Activated CD4-positive, alpha-beta memory T cell treated with anti-CD3 and anti-CD28 coated beads, Interleukin-2, amount 10 ng/mL, durations not matched to agents 7 days and 5 days (primary cell): Measurements from ENCODE around the gene AFF4. TPM values are rescaled to one million over a fixed set of nuclear protein-coding genes. Genes with fewer than 3 reads are reported as not detected.
"Not testable (repeated sequence)": the region's sequence is repeated elsewhere in the genome, so short reads cannot be mapped to it uniquely, and the experiment has no call there.

Experiments used
- CTCF ChIA-PET: fragments of 350-600 bp; sonication (Branson Sonifier 250); formaldehyde crosslinking; loops from one replicate; lab custom pipeline; 2021; ENCODE audit warnings: antibody characterized with exemption, inconsistent platforms; lab: Charles Lee
- POLR2A ChIA-PET: fragments of 350-600 bp; sonication (Branson Sonifier 250); formaldehyde crosslinking; loops from one replicate; lab custom pipeline; 2021; ENCODE audit warnings: antibody characterized with exemption; lab: Charles Lee
- DNase-seq: peaks from one replicate; pipeline ENCODE4 v3.0.0-alpha.2; 2020
- H3K27ac Mint-ChIP-seq: one replicate; pipeline ENCODE4 v1.8.0; 2021; ENCODE audit warnings: mild to moderate bottlenecking, mixed read lengths
- H3K27me3 Mint-ChIP-seq: one replicate; pipeline ENCODE4 v1.8.0; 2021; ENCODE audit warnings: mixed read lengths
- H3K36me3 Mint-ChIP-seq: one replicate; pipeline ENCODE4 v1.8.0; 2021; ENCODE audit warnings: low read depth, mixed read lengths
- H3K4me1 Mint-ChIP-seq: one replicate; pipeline ENCODE4 v1.8.0; 2021; ENCODE audit warnings: mixed read lengths
- H3K4me3 Mint-ChIP-seq: one replicate; pipeline ENCODE4 v1.8.0; 2021; ENCODE audit warnings: mild to moderate bottlenecking, mixed read lengths
- H3K9me3 Mint-ChIP-seq: one replicate; pipeline ENCODE4 v1.8.0; 2021; ENCODE audit warnings: mixed read lengths
- total RNA-seq, 2 experiments: library from RNA; stranded (reverse); gene quantifications; one replicate each; pipeline ENCODE4 v1.2.3, GENCODE V29; 2021

The AFF4 gene
- total RNA-seq, 2 experiments from 2014 or later, result 33.1 to 33.3 TPM

GRCh38 chr5:132856011-132856410 lies 107.4 kb downstream of the AFF4 start:
- Mint-ChIP-seq H3K27me3 (peaks cover 8% of the 10 kb centered on the region), H3K9me3 (no peaks in the 10 kb centered on the region)
- CTCF ChIA-PET, result no interaction called here

GRCh38 chr5:132854992-132855391 lies 108.4 kb downstream of the AFF4 start:
- H3K27ac Mint-ChIP-seq, H3K9me3 Mint-ChIP-seq, H3K4me3 Mint-ChIP-seq, H3K27me3 Mint-ChIP-seq, H3K36me3 Mint-ChIP-seq, POLR2A ChIA-PET, H3K4me1 Mint-ChIP-seq: not testable (repeated sequence)
- CTCF ChIA-PET, result interaction anchor here (0.7 to 1.5 kb wide), 4 partner anchors 9 to 35 kb away, joined by 3 to 6 read pairs (median 3); no protein-coding TSS in a partner anchor
- peak; percentile 4 for DNase-seq

More at GRCh38 chr5:132856011-132856410, 107.4 kb downstream of the AFF4 start:
- DNase-seq, result peak; percentile 2
- peaks cover 8% of the 10 kb centered on the region for H3K4me1 Mint-ChIP-seq
- no peak overlapping the region for H3K27ac Mint-ChIP-seq
- no peaks in the 10 kb centered on the region for H3K36me3 Mint-ChIP-seq
- POLR2A ChIA-PET, result interaction anchor here (0.6 to 0.9 kb wide), 2 partner anchors 28 to 100 kb away, joined by 3 read pairs; no protein-coding TSS in a partner anchor
- no peak overlapping the region for H3K4me3 Mint-ChIP-seq

- Mint-ChIP-seq H3K4me1 (peaks cover 2% of the 10 kb centered on the region), H3K4me3 (no peak overlapping the region), H3K27ac (no peak overlapping the region), H3K27me3 (peaks cover 8% of the 10 kb centered on the region), H3K9me3 (no peaks in the 10 kb centered on the region), H3K36me3 (no peaks in the 10 kb centered on the region)
- ChIA-PET POLR2A (no interaction called here), CTCF (interaction anchor here (0.7 to 1.5 kb wide), 4 partner anchors 10 to 34 kb away, joined by 3 to 6 read pairs (median 3); no protein-coding TSS in a partner anchor)
- DNase-seq, result no peak
Measured at GRCh38 chr5:132854301-132854700, 109.1 kb downstream of the AFF4 start.

GRCh38 chr5:132853790-132854189 lies 109.6 kb downstream of the AFF4 start:
- Mint-ChIP-seq H3K36me3 (no peaks in the 10 kb centered on the region), H3K27me3 (peaks cover 8% of the 10 kb centered on the region), H3K27ac (no peak overlapping the region), H3K4me3 (no peak overlapping the region), H3K9me3 (no peaks in the 10 kb centered on the region), H3K4me1 (peaks cover 2% of the 10 kb centered on the region)
- ChIA-PET CTCF (interaction anchor here (0.6 to 1.7 kb wide), 4 partner anchors 10 to 593 kb away, joined by 3 to 7 read pairs (median 5); no protein-coding TSS in a partner anchor), POLR2A (no interaction called here)
- no peak for DNase-seq

- H3K36me3 Mint-ChIP-seq, result no peaks in the 10 kb centered on the region
- H3K4me1 Mint-ChIP-seq, result peaks cover 2% of the 10 kb centered on the region
- CTCF ChIA-PET, result interaction anchor here (0.6 to 1.7 kb wide), 2 partner anchors 33 to 593 kb away, joined by 4 to 7 read pairs; no protein-coding TSS in a partner anchor
- no peak overlapping the region for H3K27ac Mint-ChIP-seq
- POLR2A ChIA-PET, result interaction anchor here (1.9 kb wide), 1 partner anchor 13 kb away, joined by 6 read pairs; the partner anchor contains the start of genes GDF9 and UQCRQ
- peaks cover 8% of the 10 kb centered on the region for H3K27me3 Mint-ChIP-seq
- no peak overlapping the region for H3K4me3 Mint-ChIP-seq
- H3K9me3 Mint-ChIP-seq, result no peaks in the 10 kb centered on the region
- no peak for DNase-seq
Measured at GRCh38 chr5:132853323-132853722, 110.1 kb downstream of the AFF4 start.

GRCh38 chr5:132850066-132850465 lies 113.4 kb downstream of the AFF4 start:
- POLR2A ChIA-PET, result interaction anchor here (0.9 kb wide), 1 partner anchor 13 kb away, joined by 3 read pairs; no protein-coding TSS in a partner anchor
- peaks cover 6% of the 10 kb centered on the region for H3K27me3 Mint-ChIP-seq
- no peaks in the 10 kb centered on the region for H3K9me3 Mint-ChIP-seq
- no peak overlapping the region for H3K4me3 Mint-ChIP-seq
- H3K36me3 Mint-ChIP-seq, result no peaks in the 10 kb centered on the region
- H3K27ac Mint-ChIP-seq, result no peak overlapping the region
- peaks cover 2% of the 10 kb centered on the region for H3K4me1 Mint-ChIP-seq
- DNase-seq, result no peak
- CTCF ChIA-PET, result interaction anchor here (0.8 kb wide), 1 partner anchor 30 kb away, joined by 5 read pairs; no protein-coding TSS in a partner anchor

DNA sequence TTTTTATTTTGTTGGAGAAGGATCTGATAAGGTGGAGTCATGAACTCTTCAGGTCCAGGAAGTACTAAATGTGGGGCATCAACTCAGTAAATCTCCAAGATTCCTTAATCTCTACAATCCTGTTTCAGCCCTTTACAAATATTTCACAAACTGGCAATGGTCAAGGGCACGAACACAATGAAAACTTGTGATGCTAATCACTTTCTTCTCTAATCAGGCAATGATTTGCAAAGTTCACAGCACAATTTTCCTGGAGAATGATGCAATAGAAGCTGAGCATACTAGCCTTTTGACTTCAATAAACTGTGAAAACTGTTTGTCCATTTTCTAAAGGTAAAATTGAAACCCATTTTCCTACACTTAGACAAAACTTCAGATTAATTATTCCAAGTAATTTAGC lies 114.1 kb downstream of the AFF4 start:
- Mint-ChIP-seq H3K27me3 (peaks cover 2% of the 10 kb centered on the region), H3K4me1 (peaks cover 2% of the 10 kb centered on the region), H3K36me3 (no peaks in the 10 kb centered on the region), H3K27ac (no peak overlapping the region), H3K9me3 (no peaks in the 10 kb centered on the region), H3K4me3 (no peak overlapping the region)
- POLR2A ChIA-PET, result no interaction called here
- CTCF ChIA-PET, result interaction anchor here (1.0 to 1.6 kb wide), 2 partner anchors 32 to 34 kb away, joined by 3 to 6 read pairs; no protein-coding TSS in a partner anchor
- DNase-seq, result no peak

DNA sequence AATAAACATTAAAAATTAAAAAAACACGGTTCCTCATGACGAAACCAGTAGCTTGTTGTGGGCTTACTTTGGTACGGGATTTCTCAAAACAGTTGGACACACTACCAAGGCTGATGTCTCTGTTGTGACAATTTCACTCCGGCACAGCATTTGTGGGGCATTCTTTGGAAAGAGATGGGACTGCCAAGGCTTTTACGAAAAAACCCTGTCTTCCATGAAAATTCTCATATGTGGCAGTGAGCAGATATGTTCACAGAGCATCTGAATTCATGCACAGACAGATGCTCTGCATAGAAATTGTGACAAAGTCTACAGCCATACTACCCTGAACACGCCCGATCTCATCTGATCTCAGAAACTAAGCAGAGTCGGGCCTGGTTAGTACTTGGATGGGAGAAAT lies 115.2 kb downstream of the AFF4 start:
- H3K9me3 Mint-ChIP-seq, result no peaks in the 10 kb centered on the region
- H3K27me3 Mint-ChIP-seq, result no peaks in the 10 kb centered on the region
- no peaks in the 10 kb centered on the region for H3K4me1 Mint-ChIP-seq
- DNase-seq, result no peak
- ChIA-PET POLR2A (no interaction called here), CTCF (interaction anchor here (0.6 to 1.6 kb wide), 3 partner anchors 28 to 104 kb away, joined by 3 to 6 read pairs (median 4); no protein-coding TSS in a partner anchor)
- no peaks in the 10 kb centered on the region for H3K36me3 Mint-ChIP-seq
- no peak overlapping the region for H3K4me3 Mint-ChIP-seq
- H3K27ac Mint-ChIP-seq, result no peak overlapping the region

DNA sequence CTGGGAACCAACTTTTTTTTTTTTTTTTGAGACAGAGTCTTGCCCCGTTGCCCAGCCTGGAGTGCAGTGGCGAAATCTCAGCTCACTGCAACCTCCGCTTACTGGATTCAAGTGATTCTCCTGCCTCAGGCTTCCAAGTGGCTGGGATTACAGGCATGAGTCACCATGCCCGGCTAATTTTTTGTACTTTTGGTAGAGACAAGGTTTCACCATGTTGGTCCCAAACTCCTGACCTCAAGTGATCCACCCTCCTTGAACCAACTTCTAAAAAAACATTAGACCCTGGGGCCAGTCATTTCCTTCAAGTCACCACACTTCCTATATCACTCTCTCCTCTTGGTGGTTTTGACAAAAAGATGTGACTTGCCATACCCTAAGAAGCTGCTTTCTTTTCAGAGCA lies 122.1 kb downstream of the AFF4 start:
- no peaks in the 10 kb centered on the region for H3K36me3 Mint-ChIP-seq
- no peaks in the 10 kb centered on the region for H3K9me3 Mint-ChIP-seq
- no peak for DNase-seq
- no peaks in the 10 kb centered on the region for H3K27me3 Mint-ChIP-seq
- H3K27ac Mint-ChIP-seq, result no peak overlapping the region
- H3K4me1 Mint-ChIP-seq, result no peaks in the 10 kb centered on the region
- POLR2A ChIA-PET, result no interaction called here
- no peak overlapping the region for H3K4me3 Mint-ChIP-seq
- CTCF ChIA-PET, result interaction anchor here (0.6 to 1.4 kb wide), 2 partner anchors 21 to 1971 kb away, joined by 3 read pairs; no protein-coding TSS in a partner anchor

DNA sequence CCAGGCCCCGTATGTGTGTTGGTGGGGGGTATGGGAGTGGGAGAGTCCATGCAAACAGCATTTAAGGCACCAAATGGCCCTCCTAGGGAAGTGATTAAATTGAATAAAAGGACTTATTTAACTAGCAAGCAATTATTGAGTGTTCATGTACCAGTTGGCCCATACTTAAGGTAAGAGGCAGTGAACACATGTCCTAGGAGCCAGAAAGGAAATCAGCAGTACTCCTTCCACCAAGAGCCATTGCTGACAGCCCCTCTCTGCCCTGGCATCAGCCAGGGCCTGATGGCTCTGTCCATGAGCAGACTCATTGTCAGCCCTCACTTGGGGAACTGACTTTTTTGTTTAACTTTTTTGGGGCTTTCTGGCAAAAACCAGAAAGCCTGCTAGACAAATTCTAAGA lies 122.5 kb downstream of the AFF4 start:
- Mint-ChIP-seq H3K4me1 (no peaks in the 10 kb centered on the region), H3K9me3 (no peaks in the 10 kb centered on the region), H3K27me3 (no peaks in the 10 kb centered on the region), H3K27ac (no peak overlapping the region), H3K36me3 (no peaks in the 10 kb centered on the region), H3K4me3 (no peak overlapping the region)
- CTCF ChIA-PET, result interaction anchor here (0.6 to 1.4 kb wide), 2 partner anchors 21 to 1971 kb away, joined by 3 read pairs; no protein-coding TSS in a partner anchor
- no peak for DNase-seq
- POLR2A ChIA-PET, result no interaction called here

DNA sequence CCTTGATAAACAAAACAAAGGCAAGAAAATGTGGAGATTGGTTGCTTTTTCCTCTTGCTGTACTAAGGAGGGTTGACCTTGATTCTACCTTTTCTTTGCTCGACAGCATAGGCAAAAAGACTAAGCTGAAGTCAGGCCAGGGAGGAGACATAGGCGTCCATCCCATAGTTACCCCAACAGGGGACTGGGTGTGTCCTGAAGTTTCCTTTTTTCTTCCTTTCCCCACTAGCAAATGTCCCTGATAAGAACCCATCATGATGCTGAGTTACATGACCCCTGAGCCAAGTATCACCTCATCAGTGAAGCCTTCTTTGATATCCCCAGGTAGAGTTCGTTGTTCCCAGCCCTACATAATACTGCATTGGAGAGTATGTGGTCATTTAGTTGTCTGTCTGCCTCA lies 123.1 kb downstream of the AFF4 start:
- Mint-ChIP-seq H3K27ac (no peak overlapping the region), H3K36me3 (no peaks in the 10 kb centered on the region), H3K4me1 (no peaks in the 10 kb centered on the region), H3K9me3 (no peaks in the 10 kb centered on the region), H3K27me3 (no peaks in the 10 kb centered on the region), H3K4me3 (no peak overlapping the region)
- POLR2A ChIA-PET, result no interaction called here
- DNase-seq, result no peak
- CTCF ChIA-PET, result interaction anchor here (1.4 kb wide), 1 partner anchor 20 kb away, joined by 3 read pairs; no protein-coding TSS in a partner anchor

- Mint-ChIP-seq H3K4me1 (no peaks in the 10 kb centered on the region), H3K27me3 (no peaks in the 10 kb centered on the region), H3K9me3 (no peaks in the 10 kb centered on the region), H3K36me3 (no peaks in the 10 kb centered on the region), H3K4me3 (no peak overlapping the region), H3K27ac (no peak overlapping the region)
- ChIA-PET POLR2A (no interaction called here), CTCF (interaction anchor here (1.4 kb wide), 1 partner anchor 20 kb away, joined by 3 read pairs; no protein-coding TSS in a partner anchor)
- peak; percentile 5 for DNase-seq
Measured at GRCh38 chr5:132839426-132840301, 123.8 kb downstream of the AFF4 start.
